ENCODE data around the gene HHATL. TPM values are rescaled to one million over a fixed set of nuclear protein-coding genes. Genes with fewer than 3 reads are reported as not detected.

The HHATL gene
- total and polyA plus RNA-seq, 10 donors = 0.13 to 0.42 TPM; not detected in 8

GRCh38 chr3:42649783-42650182, 52.8 kb downstream of the HHATL start:
- H3K27ac ChIP-seq = peak overlapping the region in 3 of 8 donors; percentile 10 to 31 (median 24)
- no peak for DNase-seq
- WGBS, 5 donors = 68 to 84% (median 81%) methylated on average over 4 of the region's 4 CpGs
- H3K27me3 ChIP-seq (replicated peaks in 1 of 7) = peaks cover 0 to 13% (median 0%) of the 10 kb centered on the region in 7 donors
- intact Hi-C loops (cut with DNase I; ENCODE audit: low total_unique reads) = loop anchor here (10.0 kb wide), 1 partner anchor 95 kb away; no protein-coding TSS in a partner anchor
- H3K9me3 ChIP-seq = no peaks in the 10 kb centered on the region
- peaks cover 0 to 55% (median 38%) of the 10 kb centered on the region in 6 donors for H3K36me3 ChIP-seq
- peaks cover 17 to 80% (median 28%) of the 10 kb centered on the region in 6 donors for H3K4me1 ChIP-seq
- no peak for TF ChIP-seq POLR2A (IDR thresholded peaks at IDR 0.05)
- no peak for TF ChIP-seq CTCF (IDR thresholded peaks at IDR 0.05 in 8 of 11, conservative IDR thresholded peaks at IDR 0.05 in 3 of 11)
- no peak for TF ChIP-seq POLR2AphosphoS5 (IDR thresholded peaks at IDR 0.05)
- H3K4me3 ChIP-seq = no peak overlapping the region

GRCh38 chr3:42649006-42649405, 53.6 kb downstream of the HHATL start:
- no peak for TF ChIP-seq POLR2AphosphoS5 (IDR thresholded peaks at IDR 0.05)
- no peak for TF ChIP-seq CTCF (IDR thresholded peaks at IDR 0.05 in 8 of 11, conservative IDR thresholded peaks at IDR 0.05 in 3 of 11)
- no peak for TF ChIP-seq POLR2A (IDR thresholded peaks at IDR 0.05)
- no peaks in the 10 kb centered on the region for H3K9me3 ChIP-seq
- WGBS, 5 donors = 85 to 92% (median 87%) methylated on average over 2 of the region's 2 CpGs
- no peak for DNase-seq
- H3K27ac ChIP-seq = peak overlapping the region in 1 of 8 donors; percentile 20
- intact Hi-C loops (cut with DNase I; ENCODE audit: low total_unique reads) = no loop called here
- H3K36me3 ChIP-seq = peaks cover 0 to 62% (median 45%) of the 10 kb centered on the region in 6 donors
- H3K27me3 ChIP-seq (replicated peaks in 1 of 7) = peaks cover 0 to 7% (median 0%) of the 10 kb centered on the region in 7 donors
- H3K4me1 ChIP-seq = peaks cover 17 to 76% (median 25%) of the 10 kb centered on the region in 6 donors
- H3K4me3 ChIP-seq = no peak overlapping the region

- H3K36me3 ChIP-seq = peaks cover 3 to 73% (median 56%) of the 10 kb centered on the region in 6 donors
Measured at GRCh38 chr3:42647821-42648459, 54.7 kb downstream of the HHATL start.

More at GRCh38 chr3:42647821-42648459, 54.7 kb downstream of the HHATL start:
- 83 to 92% (median 86%) methylated on average over 5 of the region's 5 CpGs for WGBS, 5 donors
- Histone ChIP-seq H3K27me3 (replicated peaks in 1 of 7) (no peaks in the 10 kb centered on the region), H3K9me3 (no peaks in the 10 kb centered on the region), H3K4me3 (no peak overlapping the region), H3K27ac (peak overlapping the region in 1 of 8 donors; percentile 14), H3K4me1 (peaks cover 7 to 66% (median 15%) of the 10 kb centered on the region in 6 donors)
- intact Hi-C loops (cut with DNase I; ENCODE audit: low total_unique reads) = no loop called here
- TF ChIP-seq POLR2AphosphoS5 (IDR thresholded peaks at IDR 0.05) (no peak), POLR2A (IDR thresholded peaks at IDR 0.05) (no peak), CTCF (IDR thresholded peaks at IDR 0.05 in 8 of 11, conservative IDR thresholded peaks at IDR 0.05 in 3 of 11) (no peak)
- DNase-seq = no peak

Other genes starting within 250 kb of the HHATL start
- 10 to 100 TPM in 5 of 7 donors, 1 to 10 TPM in 2; 6.8 to 16.3 (median 11.9) TPM for gene VIPR1, start 200.2 kb downstream of the HHATL start, total RNA-seq
- gene VIPR1, start 200.2 kb downstream of the HHATL start, polyA plus RNA-seq = 1 to 10 TPM; 2.0 to 6.1 (median 5.3) TPM
- gene SEC22C, start 120.8 kb downstream of the HHATL start, total RNA-seq = 10 to 100 TPM; 28.9 to 58.2 (median 40.8) TPM
- 10 to 100 TPM; 13.5 to 19.9 (median 17.2) TPM for gene SEC22C, start 120.8 kb downstream of the HHATL start, polyA plus RNA-seq
- 10 to 100 TPM; 23.1 to 42.6 (median 27.1) TPM for gene SS18L2, start 111.9 kb downstream of the HHATL start, total RNA-seq
- gene SS18L2, start 111.9 kb downstream of the HHATL start, polyA plus RNA-seq = 10 to 100 TPM; 81.9 to 86.6 (median 84.5) TPM
- gene NKTR, start 102.1 kb downstream of the HHATL start, total RNA-seq = 100 to 1,000 TPM in 6 of 7 donors, 10 to 100 TPM in 1; 99.2 to 258 (median 159) TPM
- gene NKTR, start 102.1 kb downstream of the HHATL start, polyA plus RNA-seq = 10 to 100 TPM; 19.9 to 35.8 (median 30.9) TPM
- 10 to 100 TPM in 6 of 7 donors, 1 to 10 TPM in 1; 9.9 to 22.2 (median 16.3) TPM for gene ZBTB47, start 49.1 kb downstream of the HHATL start, total RNA-seq
- 1 to 10 TPM; 2.1 to 5.0 (median 2.5) TPM for gene ZBTB47, start 49.1 kb downstream of the HHATL start, polyA plus RNA-seq
- gene KLHL40, start 17.3 kb downstream of the HHATL start, total RNA-seq = not detected
- gene KLHL40, start 17.3 kb downstream of the HHATL start, polyA plus RNA-seq = under 1 TPM in 2 of 3 donors, not detected in 1; 0.03 to 0.17 TPM
- 1 to 10 TPM in 6 of 7 donors, under 1 TPM in 1; 0.70 to 3.7 (median 1.4) TPM for gene CCDC13, start 70.5 kb upstream of the HHATL start, total RNA-seq
- under 1 TPM; 0.51 to 0.93 (median 0.70) TPM for gene CCDC13, start 70.5 kb upstream of the HHATL start, polyA plus RNA-seq
- 10 to 100 TPM; 48.5 to 89.0 (median 58.8) TPM for gene HIGD1A, start 101.7 kb upstream of the HHATL start, total RNA-seq
- gene HIGD1A, start 101.7 kb upstream of the HHATL start, polyA plus RNA-seq = 10 to 100 TPM; 39.4 to 86.6 (median 60.5) TPM
- 1 to 10 TPM in 5 of 7 donors, under 1 TPM in 2; 0.52 to 4.4 (median 1.2) TPM for gene ACKR2, start 106.6 kb upstream of the HHATL start, total RNA-seq
- gene ACKR2, start 106.6 kb upstream of the HHATL start, polyA plus RNA-seq = under 1 TPM; 0.17 to 0.42 (median 0.33) TPM
- gene CYP8B1, start 173.1 kb upstream of the HHATL start, total RNA-seq = not detected
- gene CYP8B1, start 173.1 kb upstream of the HHATL start, polyA plus RNA-seq = under 1 TPM in 1 of 3 donors, not detected in 2; 0.02 TPM
- 10 to 100 TPM in 1 of 7 donors, 1 to 10 TPM in 6; 2.9 to 10.4 (median 5.1) TPM for gene ZNF662, start 203.3 kb upstream of the HHATL start, total RNA-seq
- 1 to 10 TPM; 1.0 to 2.8 (median 2.2) TPM for gene ZNF662, start 203.3 kb upstream of the HHATL start, polyA plus RNA-seq